Measurements from ENCODE around the gene RNF151.
A peak's percentile ranks its signal among the peaks of the same experiment; 100 is the strongest.

RNF151 gene

GRCh38 chr16:1982013-1982433 is 15.4 kb downstream of the RNF151 start:
- Histone ChIP-seq H3K27me3 (ENCODE audit: control insufficient read depth in 1 of 2, insufficient read depth in 1 of 2, low read length in 2 of 2) (peaks cover 35 to 41% of the 10 kb centered on the region in 2 experiments), H3K4me3 (ENCODE audit: insufficient read depth in 1 of 2, low read depth in 1 of 2, low read length in 2 of 2) (no peak overlapping the region), H3K4ac (ENCODE audit: low read depth in 1 of 2, low read length in 2 of 2) (no peak overlapping the region), H2BK5ac (ENCODE audit: low read depth, low read length, poor library complexity, severe bottlenecking) (no peak overlapping the region), H4K91ac (ENCODE audit: low read length) (no peak overlapping the region), H3K18ac (ENCODE audit: low read depth in 1 of 2, low read length in 2 of 2) (no peak overlapping the region), H3K9ac (ENCODE audit: low read length) (no peak overlapping the region), H2AK5ac (ENCODE audit: low read length, severe bottlenecking) (no peak overlapping the region), H3K4me2 (ENCODE audit: low read length, poor library complexity, severe bottlenecking) (no peak overlapping the region), H3K4me1 (ENCODE audit: control insufficient read depth, insufficient read depth, low read depth, low read length) (peaks cover 35% of the 10 kb centered on the region), H3K27ac (ENCODE audit: low read length, poor library complexity, severe bottlenecking) (no peak overlapping the region), H3K79me1 (replicated peaks; ENCODE audit: low read length, poor library complexity, severe bottlenecking) (peaks cover 17% of the 10 kb centered on the region), H3K23ac (ENCODE audit: low read length in 2 of 2) (no peak overlapping the region), H4K8ac (ENCODE audit: low read length) (no peak overlapping the region), H2AFZ (ENCODE audit: low read depth, low read length) (no peak overlapping the region), H3K36me3 (ENCODE audit: control insufficient read depth in 1 of 2, insufficient read depth in 2 of 2, low read depth in 1 of 2, low read length in 2 of 2) (peaks cover 31 to 51% of the 10 kb centered on the region in 2 experiments), H3K14ac (ENCODE audit: low read length in 2 of 2) (no peak overlapping the region), H2BK15ac (ENCODE audit: low read depth, poor library complexity, severe bottlenecking) (no peak overlapping the region), H3K9me3 (ENCODE audit: control insufficient read depth, low read length) (no peaks in the 10 kb centered on the region), H2BK12ac (ENCODE audit: low read length in 2 of 2) (no peak overlapping the region), H2BK120ac (ENCODE audit: low read depth, low read length) (no peak overlapping the region)
- 63% methylated on average over 5 of the region's 5 CpGs for WGBS
- no peak for DNase-seq

DNA sequence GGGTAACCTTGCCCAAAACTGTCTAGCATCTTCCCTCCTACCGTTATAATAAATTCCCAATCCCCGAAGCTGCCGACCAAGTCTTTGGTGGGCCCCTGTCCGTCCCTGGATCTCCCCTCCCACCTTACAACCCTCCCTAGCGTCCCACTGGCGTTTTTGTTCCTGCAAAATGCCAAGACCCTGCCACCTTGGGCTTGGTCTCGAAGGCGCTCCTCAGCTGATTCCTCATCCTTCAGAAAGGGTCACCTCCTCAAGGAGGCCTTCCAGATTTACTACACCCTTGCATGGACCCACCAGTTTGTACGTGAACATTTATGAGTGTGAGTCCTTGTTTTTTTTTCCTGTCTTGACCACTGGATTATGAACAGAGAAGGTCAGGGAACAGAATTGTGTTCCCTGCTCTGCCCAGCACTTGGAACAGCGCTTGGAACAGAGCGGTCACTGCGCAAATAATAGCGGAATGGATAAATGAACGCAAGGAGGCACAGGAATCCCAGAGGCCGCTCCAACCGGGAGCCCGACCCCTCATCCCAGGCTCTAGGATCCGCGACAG is 16.4 kb downstream of the RNF151 start:
- H2BK12ac ChIP-seq (ENCODE audit: low read length in 2 of 2): no peak overlapping the region
- no peak overlapping the region for H3K27ac ChIP-seq (ENCODE audit: low read length, poor library complexity, severe bottlenecking)
- peaks cover 35% of the 10 kb centered on the region for H3K4me1 ChIP-seq (ENCODE audit: control insufficient read depth, insufficient read depth, low read depth, low read length)
- H2AFZ ChIP-seq (ENCODE audit: low read depth, low read length): peak overlapping the region; percentile 90
- peaks cover 20% of the 10 kb centered on the region for H3K79me1 ChIP-seq (replicated peaks; ENCODE audit: low read length, poor library complexity, severe bottlenecking)
- WGBS: 43% methylated on average over 19 of the region's 19 CpGs
- H2AK5ac ChIP-seq (ENCODE audit: low read length, severe bottlenecking): no peak overlapping the region
- H2BK5ac ChIP-seq (ENCODE audit: low read depth, low read length, poor library complexity, severe bottlenecking): no peak overlapping the region
- H4K91ac ChIP-seq (ENCODE audit: low read length): no peak overlapping the region
- H3K4me2 ChIP-seq (ENCODE audit: low read length, poor library complexity, severe bottlenecking): peak overlapping the region; percentile 97
- no peak overlapping the region for H4K8ac ChIP-seq (ENCODE audit: low read length)
- no peak overlapping the region for H3K14ac ChIP-seq (ENCODE audit: low read length in 2 of 2)
- DNase-seq: no peak
- no peak overlapping the region for H3K4ac ChIP-seq (ENCODE audit: low read depth in 1 of 2, low read length in 2 of 2)
- peak overlapping the region; percentile 81 for H3K9ac ChIP-seq (ENCODE audit: low read length)
- H2BK120ac ChIP-seq (ENCODE audit: low read depth, low read length): no peak overlapping the region
- H3K36me3 ChIP-seq (ENCODE audit: control insufficient read depth in 1 of 2, insufficient read depth in 2 of 2, low read depth in 1 of 2, low read length in 2 of 2): peaks cover 25 to 47% of the 10 kb centered on the region in 2 experiments
- H3K27me3 ChIP-seq (ENCODE audit: control insufficient read depth in 1 of 2, insufficient read depth in 1 of 2, low read length in 2 of 2): peaks cover 35 to 41% of the 10 kb centered on the region in 2 experiments
- peak overlapping the region in 1 of 2 experiments; percentile 88 for H3K18ac ChIP-seq (ENCODE audit: low read depth in 1 of 2, low read length in 2 of 2)
- H3K4me3 ChIP-seq (ENCODE audit: insufficient read depth in 1 of 2, low read depth in 1 of 2, low read length in 2 of 2): peak overlapping the region; percentile 81 to 88
- no peaks in the 10 kb centered on the region for H3K9me3 ChIP-seq (ENCODE audit: control insufficient read depth, low read length)
- H3K23ac ChIP-seq (ENCODE audit: low read length in 2 of 2): peak overlapping the region in 1 of 2 experiments; percentile 91
- H2BK15ac ChIP-seq (ENCODE audit: low read depth, poor library complexity, severe bottlenecking): no peak overlapping the region

DNA sequence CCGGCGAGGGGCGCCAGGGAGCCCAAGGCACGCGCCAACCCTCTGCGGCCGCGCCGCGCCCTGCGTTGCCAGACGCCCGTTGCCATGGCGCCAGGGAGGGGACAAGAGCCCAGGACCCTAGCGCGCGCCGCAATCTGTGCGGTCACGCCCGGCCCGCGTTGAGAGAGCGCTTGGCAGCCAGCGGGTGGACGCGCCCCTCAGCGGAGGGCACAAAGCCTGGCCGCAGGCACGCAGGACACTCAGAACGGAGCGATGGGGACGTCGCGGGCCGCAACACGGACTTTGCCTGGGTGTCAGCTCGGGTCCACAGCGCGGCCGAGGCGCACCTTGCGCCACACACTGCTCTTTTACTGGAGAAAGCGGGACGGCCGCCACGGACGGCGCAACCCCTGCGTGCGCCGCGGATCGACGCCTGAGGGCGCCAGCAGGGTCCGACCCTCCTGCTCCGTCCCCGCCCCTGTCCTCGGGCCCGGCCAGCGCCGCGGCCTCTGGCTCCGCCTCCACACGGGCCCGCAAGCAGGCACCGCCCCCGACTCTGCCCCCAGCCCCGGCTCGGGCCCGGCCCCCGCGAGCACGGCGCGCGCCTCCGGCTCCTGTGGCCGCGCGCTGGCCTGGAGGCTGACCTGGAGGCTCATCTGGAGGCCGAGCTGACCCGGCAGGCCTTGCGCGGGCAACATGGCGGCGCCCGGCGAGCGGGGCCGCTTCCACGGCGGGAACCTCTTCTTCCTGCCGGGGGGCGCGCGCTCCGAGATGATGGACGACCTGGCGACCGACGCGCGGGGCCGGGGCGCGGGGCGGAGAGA is 17.1 kb downstream of the RNF151 start, which contains the start of gene GFER:
Gene GFER (plus strand): TSS at position 650 of the 803 bp plus-strand sequence. CDS start 26 bp downstream, at position 676.
- Histone ChIP-seq H3K4me2 (ENCODE audit: low read length, poor library complexity, severe bottlenecking) (peak within 1 kb of the TSS; percentile 97), H3K18ac (ENCODE audit: low read depth in 1 of 2, low read length in 2 of 2) (peak within 1 kb of the TSS; percentile 75 to 88), H4K8ac (ENCODE audit: low read length) (peak within 1 kb of the TSS; percentile 96), H3K14ac (ENCODE audit: low read length in 2 of 2) (peak within 1 kb of the TSS in 1 of 2 experiments; percentile 91), H3K4ac (ENCODE audit: low read depth in 1 of 2, low read length in 2 of 2) (peak within 1 kb of the TSS; percentile 58 to 76), H3K4me1 (ENCODE audit: control insufficient read depth, insufficient read depth, low read depth, low read length) (peaks cover 35% of the 10 kb centered on the region), H3K36me3 (ENCODE audit: control insufficient read depth in 1 of 2, insufficient read depth in 2 of 2, low read depth in 1 of 2, low read length in 2 of 2) (peaks cover 19 to 44% of the 10 kb centered on the region in 2 experiments), H2BK5ac (ENCODE audit: low read depth, low read length, poor library complexity, severe bottlenecking) (no peak within 1 kb of the TSS), H3K23ac (ENCODE audit: low read length in 2 of 2) (peak within 1 kb of the TSS in 1 of 2 experiments; percentile 91), H2AK5ac (ENCODE audit: low read length, severe bottlenecking) (no peak within 1 kb of the TSS), H3K27me3 (ENCODE audit: control insufficient read depth in 1 of 2, insufficient read depth in 1 of 2, low read length in 2 of 2) (peaks cover 39 to 44% of the 10 kb centered on the region in 2 experiments), H2BK15ac (ENCODE audit: low read depth, poor library complexity, severe bottlenecking) (no peak within 1 kb of the TSS), H2BK120ac (ENCODE audit: low read depth, low read length) (peak within 1 kb of the TSS; percentile 74), H3K4me3 (ENCODE audit: insufficient read depth in 1 of 2, low read depth in 1 of 2, low read length in 2 of 2) (peak within 1 kb of the TSS; percentile 81 to 88), H3K27ac (ENCODE audit: low read length, poor library complexity, severe bottlenecking) (no peak within 1 kb of the TSS), H2BK12ac (ENCODE audit: low read length in 2 of 2) (peak within 1 kb of the TSS in 1 of 2 experiments; percentile 85), H3K9ac (ENCODE audit: low read length) (peak within 1 kb of the TSS; percentile 89), H2AFZ (ENCODE audit: low read depth, low read length) (peak within 1 kb of the TSS; percentile 90), H3K9me3 (ENCODE audit: control insufficient read depth, low read length) (no peaks in the 10 kb centered on the region), H4K91ac (ENCODE audit: low read length) (no peak within 1 kb of the TSS), H3K79me1 (replicated peaks; ENCODE audit: low read length, poor library complexity, severe bottlenecking) (peaks cover 20% of the 10 kb centered on the region)
- WGBS: under 1% methylated on average over 89 of the region's 109 CpGs
- DNase-seq: peak; percentile 92

All from mesenchymal stem cell (in vitro differentiated cells and primary cell).